HepG2 (cell line): ENCODE results near the gene HARS2. TPM values are rescaled to one million over a fixed set of nuclear protein-coding genes. Genes with fewer than 3 reads are reported as not detected.

Experiments
- ATAC-seq: fragments of 200-7000 bp; cut with Tn5 transposase; 3 replicates; pipeline ENCODE4 v1.9.1; 2020; ENCODE audit warnings: mild to moderate bottlenecking, moderate library complexity
- BruUV-seq: library from RNA; stranded (reverse); fragments of 400-500 nt; replicated peaks from 2 replicates; lab custom pipeline; 2021; lab: Mats Ljungman, UMichigan
- CTCF ChIA-PET: fragments of 300-600 bp; formaldehyde crosslinking; extraction: SDS; loops from one replicate; lab custom pipeline; 2021; ENCODE audit warnings: low total read pairs, inconsistent platforms, low intra/inter-chr PET ratio; lab: Yijun Ruan, JAX
- POLR2A ChIA-PET: fragments of 350-600 bp; sonication (Branson Sonifier 250); formaldehyde crosslinking; loops from one replicate; lab custom pipeline; 2020; ENCODE audit warnings: antibody characterized with exemption, inconsistent platforms; lab: Yijun Ruan, JAX
- DNase-seq: peaks from one replicate; pipeline ENCODE4 v3.0.0-alpha.2; 2015; ENCODE audit warnings: low spot score
- FAIRE-seq: peaks from 3 replicates; lab custom pipeline; 2011; peaks lifted over from hg19 to GRCh38; lab: Jason Lieb, UNC
- H2AFZ ChIP-seq: one replicate; pipeline ENCODE4 v1.6.1; 2011; ENCODE audit warnings: low read length, inconsistent platforms
- H3K27ac ChIP-seq: fragments of 300-600 bp; 3 replicates; pipeline ENCODE4 v1.8.0; 2011; ENCODE audit warnings: mixed run types, mild to moderate bottlenecking, mixed read lengths, low read length, inconsistent platforms; ENCODE audit not compliant: insufficient read depth; ENCODE audit errors: extremely low read length
- H3K27me3 ChIP-seq, 2 experiments: fragments of 200-600 bp in 1 of 2; 2 replicates in 1 of 2; 3 replicates in 1 of 2; pipeline versions ENCODE4 v1.6.0 to v1.8.0; 2011; ENCODE audit warnings: low read length in 2 of 2, mild to moderate bottlenecking in 2 of 2, moderate library complexity in 2 of 2, inconsistent platforms in 1 of 2; ENCODE audit not compliant: insufficient read depth in 2 of 2, control insufficient read depth in 1 of 2
- H3K36me3 ChIP-seq, 2 experiments: fragments of 200-600 bp in 1 of 2; replicated peaks in 1 of 2; 2 replicates in 1 of 2; 3 replicates in 1 of 2; pipeline versions ENCODE4 v1.5.1 to v1.8.0; 2011; ENCODE audit warnings: low read length in 2 of 2, inconsistent platforms in 1 of 2; ENCODE audit not compliant: insufficient read depth in 2 of 2, control insufficient read depth in 1 of 2
- H3K4me1 ChIP-seq: 2 replicates; pipeline ENCODE4 v1.5.1; 2012; ENCODE audit warnings: low read length, inconsistent platforms; ENCODE audit not compliant: insufficient read depth
- H3K4me2 ChIP-seq: 2 replicates; pipeline ENCODE4 v1.6.0; 2011; ENCODE audit warnings: low read depth, low read length, inconsistent platforms
- H3K4me3 ChIP-seq, 3 experiments: fragments of 200-600 bp in 1 of 3; sonication (generic), shearing (Covaris generic) in 1 of 3; replicated peaks in 1 of 3; 2 replicates each; pipeline ENCODE4 v1.5.1; 2011 to 2016; ENCODE audit warnings: low read length in 3 of 3, inconsistent platforms in 2 of 3, low read depth in 2 of 3, mild to moderate bottlenecking in 2 of 3, control low read depth in 1 of 3, mixed read lengths in 1 of 3; ENCODE audit not compliant: insufficient read depth in 1 of 3
- H3K79me2 ChIP-seq: one replicate; pipeline ENCODE4 v1.6.1; 2011; ENCODE audit warnings: low read length, inconsistent platforms; ENCODE audit not compliant: insufficient read depth
- H3K9ac ChIP-seq: 2 replicates; pipeline ENCODE4 v1.6.0; 2011; ENCODE audit warnings: mild to moderate bottlenecking, low read depth, low read length, inconsistent platforms; ENCODE audit not compliant: insufficient read depth
- H3K9me3 ChIP-seq: 2 replicates; pipeline ENCODE4 v1.5.1; 2012; ENCODE audit warnings: mild to moderate bottlenecking, low read length
- H4K20me1 ChIP-seq: 2 replicates; pipeline ENCODE4 v1.6.0; 2011; ENCODE audit warnings: inconsistent platforms, mild to moderate bottlenecking, low read length, moderate library complexity; ENCODE audit not compliant: insufficient read depth
- EP300 ChIP-seq, 3 experiments: sonication (generic) in 1 of 3; formaldehyde crosslinking in 1 of 3; IDR thresholded peaks; 2 replicates each; pipeline versions ENCODE4 v1.5.1 to v1.6.1; 2011 to 2020; ENCODE audit warnings: low read depth in 2 of 3, low read length in 2 of 3, borderline replicate concordance in 1 of 3, improper control_type of control experiment in 1 of 3, mild to moderate bottlenecking in 1 of 3, missing genetic modification reagents in 1 of 3, moderate library complexity in 1 of 3
- RAD51 ChIP-seq: fragments of 450-650 bp; IDR thresholded peaks from 2 replicates; pipeline ENCODE4 v1.6.1; 2016; ENCODE audit warnings: borderline replicate concordance
- XBP1 ChIP-seq: sonication (generic); formaldehyde crosslinking; IDR thresholded peaks from 2 replicates; pipeline ENCODE4 v1.5.0; 2020; ENCODE audit warnings: missing genetic modification reagents
- ZMAT3 ChIP-seq: sonication (generic); formaldehyde crosslinking; conservative IDR thresholded peaks from 2 replicates; pipeline ENCODE4 v1.7.0; 2021; ENCODE audit warnings: missing genetic modification reagents
- ZNF430 ChIP-seq: sonication (generic); formaldehyde crosslinking; IDR thresholded peaks from 2 replicates; pipeline ENCODE4 v1.9.0; 2021; ENCODE audit warnings: mild to moderate bottlenecking, missing genetic modification reagents
- WGBS: methylation state at CpG from one replicate; pipeline ENCODE4 v1.1.6; 2017; ENCODE audit warnings: low lambda C conversion rate; 5-methylcytosine and 5-hydroxymethylcytosine counted together
- in situ Hi-C: cut with HindIII; loops from 2 replicates; pipeline ENCODE4 v1.10.0; 2017; ENCODE audit warnings: low pct_unique_long_range_greater_than_20kb; ENCODE audit not compliant: extremely low pct_ligation_motif_present
- intact Hi-C: fragments of 100-400 bp; cut with micrococcal nuclease; formaldehyde crosslinking; loops from one replicate; pipeline ENCODE4 v1.10.0; 2022; ENCODE audit not compliant: unreplicated experiment
- polyA plus RNA-seq, 8 experiments: library from polyadenylated mRNA; depleted of rRNA in 3 of 8; stranded (reverse) in 7 of 8; unstranded in 1 of 8; fragments of >200 nt; fragmentation: Illumina TruSeq in 4 of 8; extraction: Trizol in 4 of 8; gene quantifications; 2 replicates each; pipeline versions ENCODE4 v1.2.1 to v1.2.3, GENCODE V29; 2011 to 2016; ENCODE audit warnings: low read depth in 4 of 8, missing spikeins in 1 of 8, mixed read lengths in 1 of 8; ENCODE audit not compliant: insufficient read depth in 1 of 8
- total RNA-seq, 5 experiments: library from RNA; depleted of rRNA; stranded (reverse); fragments of >200 nt; fragmentation: Illumina TruSeq; extraction: Trizol; gene quantifications; 2 replicates each; pipeline ENCODE4 v1.2.3, GENCODE V29; 2016; ENCODE audit warnings: low read depth in 1 of 5
- TF ChIP-seq, protein P1 (sequence below): sonication (generic); formaldehyde crosslinking; IDR thresholded peaks from 2 replicates; pipeline ENCODE4 v1.4.0; 2020; ENCODE audit warnings: missing genetic modification reagents
- TF ChIP-seq, protein P2 (sequence below): sonication (generic); formaldehyde crosslinking; IDR thresholded peaks from 2 replicates; pipeline ENCODE4 v1.4.0; 2020; ENCODE audit warnings: missing genetic modification reagents, borderline replicate concordance

The HARS2 gene
- total and polyA plus RNA-seq, 2 of the 13 experiments (the other 11 are each of a cell fraction or from before 2014, with no cell fraction given) = 17.9 to 25.8 TPM

- Histone ChIP-seq H3K9me3 (no peaks in the 10 kb centered on the region), H4K20me1 (no peaks in the 10 kb centered on the region), H3K27ac (no peak overlapping the region), H3K9ac (no peak overlapping the region), H3K4me3 (no peak overlapping the region), H3K36me3 (peaks cover 25 to 60% of the 10 kb centered on the region in 2 experiments; a peak in 4 of 5 replicates), H3K79me2 (peaks cover 6% of the 10 kb centered on the region), H3K4me1 (peaks cover 6% of the 10 kb centered on the region), H2AFZ (no peak overlapping the region), H3K27me3 (no peaks in the 10 kb centered on the region), H3K4me2 (no peak overlapping the region)
- DNase-seq (no peak), FAIRE-seq (no peak), ATAC-seq (peak; percentile 11; the same call in 2 of the 3 replicates)
- no peak for TF ChIP-seq XBP1 (CRISPR knock-in tag)
- no peak for TF ChIP-seq RAD51
- no peak for TF ChIP-seq EP300 (IDR thresholded peaks at IDR 0.05; ENCODE audit: low read depth in 2 of 2, low read length in 2 of 2)
- TF ChIP-seq EP300 (CRISPR knock-in tag; IDR thresholded peaks at IDR 0.05; ENCODE audit: borderline replicate concordance) = no peak
- no peak for TF ChIP-seq ZNF430 (CRISPR knock-in tag)
- TF ChIP-seq, protein P1, sequence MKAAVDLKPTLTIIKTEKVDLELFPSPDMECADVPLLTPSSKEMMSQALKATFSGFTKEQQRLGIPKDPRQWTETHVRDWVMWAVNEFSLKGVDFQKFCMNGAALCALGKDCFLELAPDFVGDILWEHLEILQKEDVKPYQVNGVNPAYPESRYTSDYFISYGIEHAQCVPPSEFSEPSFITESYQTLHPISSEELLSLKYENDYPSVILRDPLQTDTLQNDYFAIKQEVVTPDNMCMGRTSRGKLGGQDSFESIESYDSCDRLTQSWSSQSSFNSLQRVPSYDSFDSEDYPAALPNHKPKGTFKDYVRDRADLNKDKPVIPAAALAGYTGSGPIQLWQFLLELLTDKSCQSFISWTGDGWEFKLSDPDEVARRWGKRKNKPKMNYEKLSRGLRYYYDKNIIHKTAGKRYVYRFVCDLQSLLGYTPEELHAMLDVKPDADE (CRISPR knock-in tag) = no peak
- no peak for TF ChIP-seq ZMAT3 (CRISPR knock-in tag)
- TF ChIP-seq, protein P2, sequence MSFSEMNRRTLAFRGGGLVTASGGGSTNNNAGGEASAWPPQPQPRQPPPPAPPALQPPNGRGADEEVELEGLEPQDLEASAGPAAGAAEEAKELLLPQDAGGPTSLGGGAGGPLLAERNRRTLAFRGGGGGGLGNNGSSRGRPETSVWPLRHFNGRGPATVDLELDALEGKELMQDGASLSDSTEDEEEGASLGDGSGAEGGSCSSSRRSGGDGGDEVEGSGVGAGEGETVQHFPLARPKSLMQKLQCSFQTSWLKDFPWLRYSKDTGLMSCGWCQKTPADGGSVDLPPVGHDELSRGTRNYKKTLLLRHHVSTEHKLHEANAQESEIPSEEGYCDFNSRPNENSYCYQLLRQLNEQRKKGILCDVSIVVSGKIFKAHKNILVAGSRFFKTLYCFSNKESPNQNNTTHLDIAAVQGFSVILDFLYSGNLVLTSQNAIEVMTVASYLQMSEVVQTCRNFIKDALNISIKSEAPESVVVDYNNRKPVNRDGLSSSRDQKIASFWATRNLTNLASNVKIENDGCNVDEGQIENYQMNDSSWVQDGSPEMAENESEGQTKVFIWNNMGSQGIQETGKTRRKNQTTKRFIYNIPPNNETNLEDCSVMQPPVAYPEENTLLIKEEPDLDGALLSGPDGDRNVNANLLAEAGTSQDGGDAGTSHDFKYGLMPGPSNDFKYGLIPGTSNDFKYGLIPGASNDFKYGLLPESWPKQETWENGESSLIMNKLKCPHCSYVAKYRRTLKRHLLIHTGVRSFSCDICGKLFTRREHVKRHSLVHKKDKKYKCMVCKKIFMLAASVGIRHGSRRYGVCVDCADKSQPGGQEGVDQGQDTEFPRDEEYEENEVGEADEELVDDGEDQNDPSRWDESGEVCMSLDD (CRISPR knock-in tag) = no peak
- POLR2A ChIA-PET = no interaction called here
- WGBS = 97% methylated on average over 4 of the region's 7 CpGs
- intact Hi-C loops = no loop called here
- BruUV-seq = no TSS peak
- in situ Hi-C loops = no loop called here
- CTCF ChIA-PET = no interaction called here
Observed at GRCh38 chr5:140671472-140672125, 19.7 kb upstream of the HARS2 start.
